Measurements from ENCODE around the gene DRAP1.

Gene DRAP1, protein sequence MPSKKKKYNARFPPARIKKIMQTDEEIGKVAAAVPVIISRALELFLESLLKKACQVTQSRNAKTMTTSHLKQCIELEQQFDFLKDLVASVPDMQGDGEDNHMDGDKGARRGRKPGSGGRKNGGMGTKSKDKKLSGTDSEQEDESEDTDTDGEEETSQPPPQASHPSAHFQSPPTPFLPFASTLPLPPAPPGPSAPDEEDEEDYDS

DNA sequence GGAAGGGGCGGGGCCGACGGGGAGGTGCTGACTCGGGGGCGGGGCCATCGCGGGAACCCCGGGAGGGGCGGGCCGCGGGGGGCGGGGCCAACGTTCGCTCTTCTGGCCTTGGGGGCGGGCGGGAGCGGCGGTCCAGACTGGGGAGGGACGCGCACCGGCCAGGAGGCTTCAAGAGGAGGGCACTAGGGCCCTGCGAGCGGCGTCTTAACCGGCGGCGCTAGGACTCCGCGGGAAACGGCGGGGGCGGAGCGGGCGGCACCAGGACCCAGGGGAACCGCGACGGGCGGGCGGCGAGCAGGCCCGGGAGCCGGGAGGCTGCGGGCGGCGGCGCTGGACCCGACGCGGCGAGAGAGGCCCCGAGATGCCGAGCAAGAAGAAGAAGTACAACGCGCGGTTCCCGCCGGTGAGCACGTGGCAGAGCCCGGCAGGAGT is at the start of gene DRAP1:
Gene DRAP1 (plus strand): TSS at position 286 of the 432 bp plus-strand sequence. CDS start 76 bp downstream, at position 362.
- TF ChIP-seq, protein P1, sequence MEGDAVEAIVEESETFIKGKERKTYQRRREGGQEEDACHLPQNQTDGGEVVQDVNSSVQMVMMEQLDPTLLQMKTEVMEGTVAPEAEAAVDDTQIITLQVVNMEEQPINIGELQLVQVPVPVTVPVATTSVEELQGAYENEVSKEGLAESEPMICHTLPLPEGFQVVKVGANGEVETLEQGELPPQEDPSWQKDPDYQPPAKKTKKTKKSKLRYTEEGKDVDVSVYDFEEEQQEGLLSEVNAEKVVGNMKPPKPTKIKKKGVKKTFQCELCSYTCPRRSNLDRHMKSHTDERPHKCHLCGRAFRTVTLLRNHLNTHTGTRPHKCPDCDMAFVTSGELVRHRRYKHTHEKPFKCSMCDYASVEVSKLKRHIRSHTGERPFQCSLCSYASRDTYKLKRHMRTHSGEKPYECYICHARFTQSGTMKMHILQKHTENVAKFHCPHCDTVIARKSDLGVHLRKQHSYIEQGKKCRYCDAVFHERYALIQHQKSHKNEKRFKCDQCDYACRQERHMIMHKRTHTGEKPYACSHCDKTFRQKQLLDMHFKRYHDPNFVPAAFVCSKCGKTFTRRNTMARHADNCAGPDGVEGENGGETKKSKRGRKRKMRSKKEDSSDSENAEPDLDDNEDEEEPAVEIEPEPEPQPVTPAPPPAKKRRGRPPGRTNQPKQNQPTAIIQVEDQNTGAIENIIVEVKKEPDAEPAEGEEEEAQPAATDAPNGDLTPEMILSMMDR (IDR thresholded peaks at IDR 0.05; ENCODE audit: control insufficient read depth, insufficient read depth, low read depth, low read length, missing control alignments), result no peak
- peak; percentile 89 for DNase-seq (ENCODE audit: low read depth)
- H3K4me3 ChIP-seq (ENCODE audit: control insufficient read depth, low read depth, low read length), result peak within 1 kb of the TSS; percentile 98

DNA sequence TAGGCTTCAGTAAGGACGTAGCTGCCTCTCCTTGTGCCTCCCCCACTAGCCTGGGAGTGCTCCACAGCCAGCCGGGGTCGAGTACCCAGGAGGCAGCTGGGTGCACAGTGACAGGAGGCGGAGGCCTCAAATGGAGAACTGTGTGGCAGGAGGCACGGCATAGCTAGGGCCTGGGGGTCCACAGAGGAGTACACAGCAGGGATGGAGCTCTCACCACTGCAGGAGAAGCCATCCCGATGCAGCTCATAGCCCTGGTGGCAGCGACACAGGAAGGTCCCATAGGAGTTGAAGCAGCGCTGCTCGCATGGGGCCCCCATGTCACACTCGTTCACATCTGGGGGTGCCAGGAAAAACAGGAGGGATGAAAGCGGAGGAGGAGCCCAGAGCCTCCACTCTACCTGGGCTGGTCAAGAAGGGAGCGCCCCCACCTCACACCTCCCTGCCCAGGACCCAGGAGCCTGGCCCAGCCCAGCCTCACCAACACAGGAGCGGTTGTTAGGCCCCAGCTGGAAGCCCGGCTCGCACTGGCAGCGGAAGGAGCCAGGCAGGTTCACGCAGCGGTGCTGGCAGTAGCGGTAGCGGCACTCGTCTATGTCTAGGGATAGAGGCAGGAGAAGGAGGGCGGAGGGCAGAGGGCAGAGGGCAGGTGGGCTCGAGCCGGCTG is 49.5 kb upstream of the DRAP1 start:
- DNase-seq (ENCODE audit: low read depth), result no peak
- no peak overlapping the region for H3K4me3 ChIP-seq (ENCODE audit: control insufficient read depth, low read depth, low read length)
- TF ChIP-seq, protein P1 (IDR thresholded peaks at IDR 0.05; ENCODE audit: control insufficient read depth, insufficient read depth, low read depth, low read length, missing control alignments), result no peak

DNA sequence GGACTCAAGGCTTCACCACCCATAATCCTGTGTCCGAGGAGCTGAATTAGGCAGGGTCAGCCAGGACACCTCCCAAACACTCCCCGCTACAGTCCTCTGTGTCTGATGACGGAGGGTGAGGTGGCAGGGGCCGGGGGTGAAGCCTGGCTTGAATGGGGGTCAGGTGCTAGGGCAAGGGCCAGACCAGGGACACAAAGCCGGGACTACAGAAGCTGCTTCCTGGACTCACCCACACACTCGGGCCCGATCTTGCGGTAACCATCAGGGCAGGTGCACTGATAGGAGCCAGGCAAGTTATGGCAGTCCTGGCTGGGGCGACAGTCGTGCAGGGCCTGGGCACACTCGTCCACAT is 48.9 kb upstream of the DRAP1 start:
- no peak overlapping the region for H3K4me3 ChIP-seq (ENCODE audit: control insufficient read depth, low read depth, low read length)
- TF ChIP-seq, protein P1 (IDR thresholded peaks at IDR 0.05; ENCODE audit: control insufficient read depth, insufficient read depth, low read depth, low read length, missing control alignments), result no peak
- no peak for DNase-seq (ENCODE audit: low read depth)

DNA sequence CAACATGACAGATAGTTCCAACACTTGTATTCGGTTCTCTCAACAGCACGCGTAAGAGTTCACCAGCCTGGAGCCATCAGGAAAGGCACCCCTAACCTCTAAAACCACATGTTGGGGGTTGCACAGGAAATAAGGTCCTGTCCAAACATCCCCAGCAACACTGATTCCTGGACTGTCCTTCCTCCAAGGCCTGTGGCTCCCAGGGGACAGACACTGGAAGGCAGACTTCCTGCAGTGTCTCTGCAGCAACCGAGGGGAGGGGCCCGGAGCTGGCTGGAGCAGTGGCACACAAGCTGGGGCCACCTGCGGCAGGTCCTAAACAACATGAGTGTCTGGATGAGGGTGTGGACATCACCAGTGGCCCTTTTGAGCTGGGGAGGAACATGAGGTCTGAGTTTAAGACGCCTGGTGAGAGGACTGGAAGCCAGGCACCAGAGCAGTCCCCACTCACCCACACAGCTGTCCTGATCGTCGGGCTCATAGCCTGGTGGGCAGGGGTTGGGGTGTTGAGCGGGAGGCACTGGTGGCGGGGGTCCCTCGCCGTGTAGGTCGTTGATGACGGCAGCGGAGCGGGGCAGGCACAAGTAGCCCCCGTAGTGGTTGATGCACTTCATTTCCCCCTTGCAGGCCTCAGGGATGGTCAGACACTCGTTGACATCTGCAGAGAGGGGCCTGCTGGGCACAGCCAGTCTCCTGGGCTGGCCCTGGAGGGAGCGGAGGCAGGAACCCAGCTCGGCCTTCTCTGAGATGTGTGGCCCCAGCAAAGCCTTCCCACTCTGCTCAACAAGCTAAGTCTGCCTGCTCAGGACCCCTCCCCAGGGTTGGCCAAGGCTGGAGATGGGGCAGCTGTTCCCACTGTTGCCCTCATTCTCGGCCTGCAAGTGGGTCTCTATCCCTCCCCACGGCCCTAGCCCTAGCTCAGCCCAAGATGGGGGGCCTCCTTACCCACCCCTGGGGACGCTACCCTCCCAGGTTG is 48.2 kb upstream of the DRAP1 start:
- H3K4me3 ChIP-seq (ENCODE audit: control insufficient read depth, low read depth, low read length), result peak overlapping the region; percentile 77
- TF ChIP-seq, protein P1 (IDR thresholded peaks at IDR 0.05; ENCODE audit: control insufficient read depth, insufficient read depth, low read depth, low read length, missing control alignments), result no peak
- no peak for DNase-seq (ENCODE audit: low read depth)

DNA sequence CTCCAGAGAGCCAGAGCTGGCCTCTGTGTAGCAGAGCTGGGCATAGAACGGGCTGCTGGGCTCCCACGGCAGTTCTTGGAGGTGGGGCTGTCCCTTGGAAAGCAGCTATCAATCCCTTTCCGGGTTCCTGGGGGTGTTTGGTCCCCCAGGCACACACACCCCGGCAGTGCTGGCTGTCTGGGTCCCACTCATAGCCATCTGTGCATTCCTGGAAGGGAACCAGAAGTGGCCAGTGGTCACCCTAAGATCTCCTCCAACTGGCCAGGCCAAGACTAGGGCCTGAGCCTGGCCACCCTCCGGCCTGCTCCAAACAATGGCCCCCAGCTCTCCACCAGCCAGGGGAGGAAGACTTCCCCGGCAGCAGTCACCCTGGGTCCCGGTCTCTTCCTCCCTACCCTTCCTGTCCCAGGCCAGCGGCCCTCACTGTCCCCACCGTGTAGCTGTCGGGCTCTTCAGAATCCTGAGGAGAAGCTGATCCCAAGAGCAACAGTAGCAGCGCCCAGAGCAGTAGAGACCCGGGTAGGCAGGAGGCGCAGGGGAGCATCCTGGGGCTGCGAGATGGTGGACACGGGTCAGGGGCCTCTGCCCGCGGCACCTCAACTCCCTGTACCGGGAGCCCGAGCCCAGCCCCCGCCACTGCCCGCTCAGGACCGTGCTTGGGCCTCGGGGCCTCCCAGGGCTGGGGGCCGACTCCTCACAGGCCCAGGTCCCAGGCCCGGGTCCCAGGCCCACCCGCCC is 47.2 kb upstream of the DRAP1 start:
- peak overlapping the region; percentile 77 for H3K4me3 ChIP-seq (ENCODE audit: control insufficient read depth, low read depth, low read length)
- DNase-seq (ENCODE audit: low read depth), result no peak
- TF ChIP-seq, protein P1 (IDR thresholded peaks at IDR 0.05; ENCODE audit: control insufficient read depth, insufficient read depth, low read depth, low read length, missing control alignments), result peak; percentile 35
